Measurements from ENCODE around the gene FDXACB1. TPM values are rescaled to one million over a fixed set of nuclear protein-coding genes. Genes with fewer than 3 reads are reported as not detected.
A peak's percentile ranks its signal among the peaks of the same experiment; 100 is the strongest.

Gene FDXACB1
- total and polyA plus RNA-seq, 4 donors: 0.95 to 2.3 (median 1.3) TPM

GRCh38 chr11:111840143-111840542, 38.8 kb downstream of the FDXACB1 start:
- Histone ChIP-seq H3K4me3 (ENCODE audit: low read depth in 1 of 3, low read length in 3 of 3) (no peak overlapping the region), H3K4me1 (ENCODE audit: control insufficient read depth in 4 of 4, insufficient read depth in 4 of 4, low read length in 3 of 4) (peaks cover 2 to 39% (median 31%) of the 10 kb centered on the region in 4 donors), H3K27ac (ENCODE audit: low read depth in 1 of 2, low read length in 2 of 2) (peak overlapping the region; percentile 60 to 72), H3K36me3 (ENCODE audit: control insufficient read depth in 4 of 4, insufficient read depth in 3 of 4, low read depth in 1 of 4, low read length in 3 of 4) (peaks cover 0 to 6% (median 0%) of the 10 kb centered on the region in 4 donors), H3K27me3 (ENCODE audit: control insufficient read depth in 4 of 4, insufficient read depth in 4 of 4, low read length in 3 of 4) (no peaks in the 10 kb centered on the region), H3K9me3 (ENCODE audit: control insufficient read depth in 4 of 4, low read length in 3 of 4) (no peaks in the 10 kb centered on the region), H3K9ac (ENCODE audit: low read depth in 1 of 2, low read length in 2 of 2) (peak overlapping the region in 1 of 2 donors; percentile 86)
- WGBS: 27% methylated on average over 1 of the region's 1 CpG
- peak; percentile 93 for TF ChIP-seq YY1 (IDR thresholded peaks at IDR 0.05)
- TF ChIP-seq RAD21 (IDR thresholded peaks at IDR 0.05): peak; percentile 64 to 72
- peak; percentile 82 for TF ChIP-seq REST (IDR thresholded peaks at IDR 0.05)
- TF ChIP-seq FOXA2 (IDR thresholded peaks at IDR 0.05): peak; percentile 65
- peak; percentile 87 for TF ChIP-seq ZBTB33 (IDR thresholded peaks at IDR 0.05)
- TF ChIP-seq CTCF (IDR thresholded peaks at IDR 0.05; ENCODE audit: low read depth, low read length, missing input control): no peak
- TF ChIP-seq TAF1 (conservative IDR thresholded peaks at IDR 0.05): no peak
- peak; percentile 78 for TF ChIP-seq HNF4G (IDR thresholded peaks at IDR 0.05)
- TF ChIP-seq NR2F2 (IDR thresholded peaks at IDR 0.05): peak; percentile 75
- TF ChIP-seq EGR1 (IDR thresholded peaks at IDR 0.05; ENCODE audit: low read depth in 2 of 2): no peak
- TF ChIP-seq ATF3 (IDR thresholded peaks at IDR 0.05): peak; percentile 71
- no peak for TF ChIP-seq FOXA1 (IDR thresholded peaks at IDR 0.05)
- peak; percentile 57 for TF ChIP-seq MAX (IDR thresholded peaks at IDR 0.05)
- TF ChIP-seq RXRA (IDR thresholded peaks at IDR 0.05): peak; percentile 95 to 96
- TF ChIP-seq SP1 (IDR thresholded peaks at IDR 0.05): peak; percentile 95
- peak; percentile 83 to 89 for TF ChIP-seq JUND (IDR thresholded peaks at IDR 0.05)
- TF ChIP-seq GABPA (IDR thresholded peaks at IDR 0.05 in 1 of 2, conservative IDR thresholded peaks at IDR 0.05 in 1 of 2): peak in 1 of 2 donors; percentile 45
- TF ChIP-seq HNF4A (conservative IDR thresholded peaks at IDR 0.05): peak; percentile 97
- DNase-seq (ENCODE audit: low spot score): no peak

Measured in liver (tissue), 9 donors.